RPMI8226 (cell line): ENCODE measurements around the gene ERBB4.

Experiments used
- DNase-seq: peaks from one replicate; pipeline ENCODE4 v3.0.0-alpha.2; 2015

ERBB4 gene

DNA sequence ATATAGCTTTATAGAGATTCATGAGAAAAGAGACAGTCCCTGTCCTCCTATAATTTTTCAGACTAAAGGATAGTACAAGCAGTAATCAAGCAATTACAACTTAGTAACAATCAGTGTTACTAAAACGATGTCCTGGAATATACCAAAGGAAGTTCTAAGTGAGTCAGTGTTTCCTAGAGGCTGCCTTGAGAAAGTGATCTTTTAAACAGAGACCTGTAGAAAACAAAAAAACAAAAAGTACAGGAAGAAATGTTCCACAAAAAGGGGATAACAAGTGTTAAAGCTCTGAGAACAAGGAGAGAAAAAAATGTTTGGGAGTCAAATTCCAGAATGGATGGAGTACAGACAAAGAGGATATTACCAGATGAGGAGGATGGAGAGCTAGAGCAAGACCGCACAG lies 556.4 kb downstream of the ERBB4 start:
- DNase-seq, result no peak

DNA sequence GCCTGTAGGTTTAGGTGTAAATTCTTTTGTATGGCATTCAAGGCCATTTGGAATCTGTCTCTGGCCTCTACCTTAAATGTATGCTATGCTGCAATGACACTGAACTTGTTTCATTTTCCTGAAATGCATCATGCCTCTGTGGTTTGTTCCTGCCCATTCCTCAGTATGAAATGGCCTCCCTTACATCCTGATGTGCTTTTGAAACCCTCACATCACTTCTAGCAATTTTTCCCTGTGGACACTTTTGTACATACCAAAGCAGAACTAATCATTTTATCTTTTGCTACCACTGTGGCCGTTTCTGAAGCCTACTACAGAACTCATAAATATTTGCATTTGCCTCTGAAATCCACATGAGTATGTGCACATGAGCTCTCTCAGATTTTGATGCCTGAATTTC lies 557.2 kb downstream of the ERBB4 start:
- DNase-seq, result no peak

DNA sequence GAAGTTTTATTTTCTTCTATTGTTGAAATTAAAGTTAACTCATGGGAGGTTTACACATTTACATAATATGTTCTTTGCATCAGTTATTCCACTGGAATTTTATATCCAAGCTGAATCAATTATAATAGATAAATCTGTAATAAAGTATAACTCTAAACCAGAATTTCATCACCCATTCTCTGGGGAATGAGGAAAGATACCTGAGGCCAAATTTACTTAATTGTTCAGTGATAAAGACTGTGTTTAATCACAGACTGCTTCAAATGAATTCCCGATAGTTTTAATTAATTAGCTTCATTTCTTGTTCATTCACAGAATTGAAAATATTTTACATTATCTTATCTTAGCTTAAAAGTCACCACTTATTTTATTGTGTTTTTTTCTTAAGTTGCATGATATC lies 562.5 kb downstream of the ERBB4 start:
- DNase-seq, result no peak

DNA sequence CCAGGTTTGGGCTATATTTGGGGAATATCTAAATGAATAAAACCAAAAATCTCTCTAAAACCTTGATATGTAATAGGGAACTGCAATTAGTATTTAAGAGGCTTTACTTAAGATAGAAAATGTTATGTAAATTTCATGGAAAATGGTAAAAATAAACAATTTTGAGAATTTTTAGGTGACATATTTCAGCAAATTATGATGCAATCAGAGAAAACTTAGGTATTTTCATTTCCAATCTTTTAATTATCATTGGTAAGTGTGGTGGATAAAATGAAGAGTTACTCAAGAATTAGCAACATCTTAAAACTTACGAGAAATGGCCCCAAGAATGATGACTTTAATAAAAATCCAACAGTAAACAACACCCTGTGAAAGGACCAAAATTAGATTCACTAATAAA lies 571.4 kb downstream of the ERBB4 start:
- no peak for DNase-seq

DNA sequence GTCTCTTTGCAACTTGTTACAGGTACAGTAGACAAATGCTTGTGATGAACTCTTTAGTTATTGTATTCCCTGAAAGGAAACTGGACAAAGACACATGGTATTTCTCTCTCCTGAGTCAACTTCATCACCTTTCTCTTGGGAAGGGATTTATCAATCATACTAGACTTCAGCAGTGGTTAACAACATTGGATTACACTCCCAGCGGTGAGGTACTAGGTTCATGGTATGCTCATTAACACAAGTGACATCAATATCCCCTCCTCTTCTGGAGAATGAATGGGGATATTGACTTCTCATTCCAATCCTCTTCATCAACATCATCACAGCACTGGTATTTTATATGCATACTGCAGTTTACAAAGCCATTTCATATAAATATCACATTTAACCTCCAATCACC lies 574.6 kb downstream of the ERBB4 start:
- no peak for DNase-seq

DNA sequence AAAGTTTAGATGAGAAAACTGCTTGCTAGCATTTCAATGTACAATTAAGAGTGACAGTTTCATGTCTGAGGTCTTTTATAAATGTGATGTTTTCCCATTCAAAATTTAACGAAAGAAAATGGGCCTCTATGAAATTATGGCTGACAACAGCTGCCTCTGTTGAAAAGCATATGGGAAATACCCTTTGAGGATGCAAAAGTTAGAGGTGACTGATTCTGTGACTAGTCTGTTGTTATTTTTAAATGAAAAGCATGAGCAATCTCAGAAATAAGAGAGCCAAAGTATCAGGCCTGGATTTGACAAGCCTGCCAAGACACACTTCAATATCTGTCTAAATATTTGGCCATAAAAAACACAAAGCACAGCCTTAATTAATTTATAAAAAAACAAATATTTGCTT lies 580.8 kb downstream of the ERBB4 start:
- DNase-seq, result no peak

DNA sequence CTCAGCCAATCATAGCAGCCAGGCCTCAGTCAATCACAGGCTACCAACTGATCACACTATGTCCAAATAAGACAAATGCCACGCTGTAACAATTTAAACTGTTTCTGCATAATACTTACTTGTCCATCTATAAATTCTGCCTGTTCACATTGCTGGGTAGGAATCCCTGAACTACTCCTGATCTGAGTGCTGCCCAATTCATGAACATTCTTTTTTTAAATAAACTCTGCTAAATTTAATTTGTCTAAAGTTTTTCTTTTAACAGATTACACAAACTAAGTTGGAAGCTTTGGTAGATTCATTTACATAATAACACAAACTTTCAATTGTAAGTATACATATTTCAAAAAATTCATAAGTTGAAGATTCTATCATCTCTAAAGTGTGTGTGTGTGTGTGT lies 583.0 kb downstream of the ERBB4 start:
- DNase-seq, result no peak

DNA sequence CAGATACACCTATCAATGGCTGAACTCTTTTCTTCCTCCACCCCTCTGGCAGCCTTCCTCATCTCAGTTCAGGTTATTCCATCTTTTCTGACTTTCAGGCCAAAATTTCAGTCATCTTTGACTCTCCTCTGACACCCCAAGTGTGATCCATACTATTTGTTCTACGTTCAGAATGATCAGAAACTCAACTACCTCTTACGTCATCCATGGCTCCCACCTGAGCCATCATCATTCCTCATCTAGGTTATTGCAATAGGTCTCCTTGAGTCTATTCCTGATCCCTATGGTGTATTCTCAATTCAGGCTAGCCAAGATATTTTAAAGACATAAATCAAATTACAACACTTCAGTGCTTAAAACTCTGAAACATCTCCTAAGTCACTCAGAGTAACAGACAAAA lies 589.7 kb downstream of the ERBB4 start:
- DNase-seq, result no peak

DNA sequence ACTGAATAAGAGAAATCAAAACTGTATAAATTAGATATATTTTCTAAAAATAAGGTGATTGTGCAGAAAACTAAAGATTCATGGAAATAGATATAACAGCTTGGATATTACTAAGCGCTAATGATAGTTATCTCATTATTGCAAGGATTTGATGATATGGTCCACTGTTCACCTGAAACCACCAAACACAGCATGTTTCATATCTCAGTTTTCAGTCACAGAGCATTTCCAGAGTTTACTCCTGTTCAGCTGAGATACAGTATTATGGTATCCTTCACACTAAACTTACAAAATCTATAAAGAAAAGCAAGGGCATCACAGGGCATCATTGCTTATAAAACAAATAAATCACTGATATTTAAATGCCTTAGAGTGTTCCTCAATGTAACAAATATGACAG lies 591.6 kb downstream of the ERBB4 start:
- DNase-seq, result no peak

DNA sequence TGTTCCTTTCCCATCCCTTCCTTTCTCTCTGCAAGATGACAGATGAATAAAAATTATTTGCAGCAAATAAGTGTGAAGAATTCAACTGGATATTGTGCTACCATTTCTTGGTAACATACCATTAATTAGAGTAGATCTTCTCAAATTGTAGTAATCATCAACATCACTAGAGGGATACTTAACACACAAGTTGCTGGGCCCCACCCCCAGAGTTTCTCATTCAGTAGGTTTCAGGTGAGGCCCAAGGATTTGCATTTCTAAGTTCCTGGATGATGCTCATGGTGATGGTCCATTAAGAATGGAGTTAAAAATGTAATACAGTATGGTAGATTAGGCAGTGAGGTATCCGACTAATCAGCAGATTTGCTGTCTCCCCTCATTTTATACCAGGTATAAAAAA lies 594.0 kb downstream of the ERBB4 start:
- peak; percentile 25 for DNase-seq

DNA sequence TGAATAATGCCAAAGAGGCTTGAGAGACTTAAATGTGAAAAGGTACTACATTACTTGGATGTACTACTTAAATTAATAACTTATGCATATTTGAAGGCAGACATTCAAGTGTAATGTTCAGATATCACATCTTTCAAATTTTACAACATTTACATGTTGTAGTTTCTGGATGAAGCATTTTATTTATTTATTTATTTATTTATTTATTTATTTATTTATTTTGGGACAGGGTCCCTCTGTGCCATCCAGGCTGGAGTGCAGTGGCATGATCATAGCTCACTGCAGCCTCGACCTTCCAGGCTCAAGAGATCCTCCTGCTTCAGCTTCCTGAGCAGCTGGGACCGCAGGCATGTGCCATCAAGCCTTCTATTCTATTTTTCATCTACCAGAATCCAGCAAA lies 596.4 kb downstream of the ERBB4 start:
- DNase-seq, result no peak

DNA sequence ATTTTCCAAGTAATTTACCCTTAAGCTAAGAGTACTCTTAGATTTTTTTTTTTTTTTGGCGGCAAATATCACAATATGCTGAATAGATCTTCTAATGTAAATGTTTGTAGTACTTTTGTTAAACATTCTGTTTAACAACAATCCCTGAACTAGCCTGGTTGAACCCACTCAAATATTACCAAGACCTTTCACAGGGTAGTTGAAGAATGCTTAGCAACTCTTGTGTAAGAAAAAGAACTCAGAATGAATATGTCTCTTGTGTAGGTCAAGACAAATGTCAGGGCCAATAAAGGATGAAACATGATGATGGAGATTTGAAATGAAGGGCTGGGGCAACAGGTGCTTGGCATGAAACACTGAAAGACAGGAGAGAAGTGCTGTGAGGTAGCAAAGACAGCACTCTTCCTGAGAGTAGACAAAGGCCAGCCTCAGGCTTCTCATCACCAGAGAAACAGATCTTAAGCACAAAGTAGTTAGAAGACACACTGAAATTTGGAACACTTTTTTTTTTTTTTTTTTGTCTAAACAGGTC lies 597.3 kb downstream of the ERBB4 start:
- DNase-seq, result no peak

DNA sequence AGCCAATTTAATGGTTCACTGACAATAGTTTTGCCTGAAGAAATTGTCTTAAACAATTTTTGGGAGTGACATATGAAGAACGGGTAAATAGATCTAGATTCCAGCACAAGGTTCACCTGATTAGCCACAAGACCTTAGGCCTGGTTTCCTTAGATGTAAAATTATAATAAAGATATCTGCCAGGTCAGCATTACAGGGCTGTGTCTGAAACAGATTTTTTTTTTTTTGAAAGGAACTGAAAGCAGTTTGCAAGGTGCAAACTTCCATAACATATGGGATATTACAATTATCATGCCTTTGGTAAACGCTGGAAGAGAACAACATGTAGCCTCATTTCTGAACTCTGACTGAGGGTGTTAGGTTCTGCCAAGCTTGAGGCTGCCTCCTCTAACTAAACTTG lies 599.4 kb downstream of the ERBB4 start:
- peak; percentile 54 for DNase-seq

DNA sequence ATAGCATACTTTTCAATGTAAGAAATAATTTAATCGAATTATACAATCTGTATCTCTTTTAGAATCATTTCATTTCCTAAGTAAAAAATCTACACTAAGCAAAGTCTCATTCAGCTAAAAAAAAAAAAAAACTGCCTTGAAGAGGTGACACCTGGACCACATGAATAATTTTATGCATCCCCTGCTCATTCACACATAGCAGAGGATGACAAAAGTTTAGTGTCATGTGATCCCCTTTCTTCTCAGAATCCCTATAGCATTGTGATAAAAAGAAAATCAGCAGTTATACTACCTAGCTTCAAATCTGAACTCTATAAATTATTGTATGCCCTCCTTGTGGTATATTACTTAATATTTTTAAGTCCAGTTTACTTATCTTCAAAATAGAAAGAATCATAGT lies 603.8 kb downstream of the ERBB4 start:
- DNase-seq, result no peak

DNA sequence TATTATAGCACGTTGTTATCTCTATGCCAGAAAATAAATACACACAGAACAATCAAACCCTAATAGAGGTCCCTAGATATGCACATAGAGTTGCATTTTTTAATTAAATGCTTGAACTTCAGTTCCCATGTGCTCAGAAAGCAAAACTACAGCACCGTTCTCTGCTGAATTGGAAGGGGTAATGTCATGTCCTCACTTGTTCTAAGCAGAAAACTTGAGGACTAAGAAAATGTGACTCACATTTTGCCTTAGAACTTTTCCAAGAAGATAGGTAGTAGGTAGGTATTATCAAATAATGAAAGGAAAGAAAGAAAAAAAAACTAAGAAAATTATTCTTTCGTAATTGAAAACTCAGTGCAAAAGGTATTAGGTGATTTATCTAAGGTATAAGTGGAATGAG lies 607.3 kb downstream of the ERBB4 start:
- DNase-seq, result no peak

DNA sequence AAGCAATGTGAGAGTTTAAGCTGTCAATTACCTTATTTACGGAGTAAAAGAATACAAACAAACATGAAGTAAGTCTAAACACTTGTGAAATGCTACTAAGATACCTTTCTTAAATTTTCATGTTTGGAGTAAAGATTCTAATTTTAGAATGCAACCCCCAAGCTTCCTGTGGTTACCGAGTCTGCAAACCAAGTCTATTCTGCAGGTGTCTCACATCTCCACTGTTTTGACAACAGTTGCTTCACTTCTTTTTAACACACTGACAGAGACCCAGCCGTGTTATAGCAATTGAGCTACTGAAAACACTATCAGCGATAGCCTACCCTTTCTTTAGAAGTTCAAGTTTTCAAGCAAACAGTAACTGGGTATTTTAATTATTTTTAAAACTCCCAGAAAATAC lies 608.3 kb downstream of the ERBB4 start:
- peak; percentile 86 for DNase-seq

DNA sequence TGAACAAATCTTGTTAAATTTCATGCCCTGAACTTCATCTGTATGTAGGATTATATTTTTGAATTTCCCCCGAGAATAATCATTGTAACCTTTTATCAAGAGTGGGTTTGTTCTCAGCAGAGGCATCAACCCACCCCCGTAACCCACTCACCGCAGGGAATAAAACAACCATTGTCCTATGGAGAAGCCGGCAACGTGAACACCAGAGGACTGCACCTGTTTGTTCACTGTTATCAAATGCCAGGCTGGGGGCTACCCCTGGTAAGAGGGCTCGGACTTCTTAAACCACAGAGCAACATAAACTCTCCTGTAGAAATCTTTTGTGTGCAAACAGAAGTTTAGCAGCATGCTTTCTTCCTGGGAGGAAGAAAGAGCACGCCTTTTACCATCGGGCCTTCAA lies 610.4 kb downstream of the ERBB4 start:
- DNase-seq, result no peak

DNA sequence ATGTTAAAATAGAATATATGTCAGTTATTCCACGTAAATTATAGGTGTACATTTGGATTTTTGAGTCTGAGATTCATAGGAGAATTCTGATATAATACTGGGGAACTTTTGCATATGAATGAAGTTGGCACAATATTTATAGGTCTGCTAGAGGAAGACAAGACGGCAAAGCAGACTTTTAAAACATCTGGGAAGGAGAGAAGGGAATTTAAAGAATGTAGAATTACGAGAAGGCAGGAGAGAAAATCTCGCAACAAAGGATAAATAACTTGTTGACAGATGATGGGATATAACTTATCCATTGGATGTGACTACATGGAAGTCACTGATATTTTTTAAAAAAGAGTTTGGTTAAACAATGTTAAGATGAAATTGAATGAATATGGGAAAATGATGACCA lies 615.6 kb downstream of the ERBB4 start:
- DNase-seq, result no peak

DNA sequence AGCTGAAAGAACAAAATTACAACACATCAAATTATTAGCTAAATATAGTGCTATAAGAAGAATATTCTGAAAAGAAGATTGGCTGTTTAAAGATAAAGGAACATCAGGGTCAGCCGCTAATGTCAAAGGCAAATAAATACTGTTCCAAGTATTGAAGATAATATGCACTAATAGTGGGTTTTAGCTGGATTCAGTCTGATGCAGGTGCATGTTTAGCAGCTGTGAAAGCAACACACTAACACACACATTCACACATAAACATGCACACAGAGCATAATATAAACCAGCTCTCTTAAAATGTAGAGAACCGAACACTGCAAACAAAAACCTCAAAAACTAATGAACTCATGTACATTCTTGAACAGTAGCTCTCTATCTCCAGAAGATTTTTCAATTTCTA lies 634.6 kb downstream of the ERBB4 start:
- no peak for DNase-seq

DNA sequence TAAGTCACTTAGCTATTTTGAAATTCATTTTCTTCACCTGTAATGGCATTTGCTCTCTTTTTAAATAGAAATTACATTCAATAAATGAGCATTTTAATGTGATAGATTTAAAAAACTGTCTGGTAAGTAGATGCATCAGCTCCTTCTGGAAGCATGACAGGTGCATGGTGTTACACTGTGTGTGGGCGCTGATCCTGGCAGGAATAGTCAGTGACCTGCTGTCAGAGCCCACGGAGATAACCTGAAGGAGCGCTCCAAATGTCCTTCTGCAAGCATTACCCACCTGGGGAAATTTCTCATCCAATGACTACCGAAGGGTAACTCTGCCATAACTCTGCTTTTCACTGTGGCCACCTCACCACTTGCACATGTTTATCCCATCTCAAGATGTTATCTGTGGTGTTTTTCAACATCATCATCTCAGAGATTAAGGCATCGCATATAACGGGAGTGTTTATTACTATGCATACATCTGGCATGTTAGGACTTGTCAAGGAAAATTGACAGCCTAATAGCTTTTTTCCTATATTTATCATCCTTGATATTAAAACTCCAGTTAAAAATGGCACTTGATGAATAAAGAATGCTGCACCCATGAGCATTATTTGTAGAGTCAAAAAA lies 637.3 kb downstream of the ERBB4 start:
- DNase-seq, result no peak

DNA sequence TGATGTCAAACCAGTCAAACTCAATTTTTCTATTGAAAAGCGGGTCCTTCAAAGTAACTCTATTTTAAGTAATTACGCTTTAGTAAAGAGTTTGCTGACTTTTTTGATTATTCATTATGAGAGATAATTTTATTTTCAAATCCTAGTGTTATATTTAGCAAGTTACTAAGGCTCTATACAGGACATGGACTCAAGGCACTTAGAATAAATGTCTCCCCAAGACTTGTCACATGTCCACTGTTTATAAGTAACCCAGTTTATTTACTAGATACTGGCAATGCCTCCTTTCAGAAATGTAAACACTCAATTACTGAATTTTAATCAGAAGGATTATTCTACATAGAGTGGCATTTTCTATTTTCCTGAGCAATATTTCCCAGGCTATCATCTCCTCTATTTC lies 638.1 kb downstream of the ERBB4 start:
- no peak for DNase-seq

DNA sequence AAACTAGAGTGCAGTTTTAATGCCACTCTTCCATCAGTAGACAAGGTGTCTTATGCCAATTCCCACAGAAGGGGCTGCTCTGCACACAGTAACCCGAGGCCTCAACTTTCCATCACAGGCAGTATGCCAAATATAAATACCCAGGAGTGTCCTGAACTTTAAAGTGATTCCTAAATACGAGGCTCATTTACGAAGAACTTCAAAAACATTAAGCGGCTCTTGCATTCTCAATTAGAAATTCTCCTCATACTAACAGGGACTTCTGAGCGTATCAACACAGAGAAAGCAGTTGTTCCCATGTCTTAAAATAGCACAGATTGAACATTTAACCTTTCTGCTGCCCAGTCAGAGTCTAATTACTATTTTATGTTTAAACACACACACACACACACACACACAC lies 638.6 kb downstream of the ERBB4 start:
- DNase-seq, result peak; percentile 5

DNA sequence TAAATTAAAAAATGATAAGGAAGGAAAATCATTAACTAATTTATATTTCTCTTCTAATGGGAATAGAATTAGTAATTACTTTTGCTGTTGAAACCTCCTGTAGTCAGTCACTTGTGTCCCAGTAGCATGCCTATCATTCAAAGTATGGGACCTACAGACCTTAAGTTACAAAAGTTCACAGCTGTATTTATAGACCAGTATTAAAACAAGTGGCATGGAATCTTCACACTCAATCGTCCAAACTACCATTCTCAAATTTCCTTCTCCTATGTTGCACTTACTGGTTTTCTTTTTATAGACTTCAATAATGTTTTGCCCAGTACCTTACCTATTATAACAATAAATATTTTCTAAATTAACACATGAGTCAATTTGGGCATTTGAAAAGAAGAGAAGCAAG lies 639.9 kb downstream of the ERBB4 start:
- no peak for DNase-seq

DNA sequence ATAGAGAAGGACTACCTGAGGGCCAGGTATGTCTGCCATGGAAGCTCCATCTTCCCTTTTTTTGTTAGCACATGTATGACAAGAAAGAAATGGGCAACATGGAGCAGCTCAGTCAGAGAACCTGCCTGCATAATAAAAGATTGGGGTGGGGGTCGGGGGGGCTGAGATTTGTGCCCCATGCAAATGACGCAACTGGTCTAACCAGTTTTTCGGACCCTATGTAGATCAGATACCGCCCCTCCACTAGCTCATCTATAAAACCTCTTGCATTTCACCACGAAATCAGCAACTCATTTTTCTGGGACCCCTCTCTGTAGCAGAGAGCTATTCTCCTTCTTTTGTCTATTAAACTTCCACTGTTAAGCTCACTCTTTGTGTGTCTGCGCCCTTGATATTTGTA lies 657.2 kb downstream of the ERBB4 start:
- DNase-seq, result no peak

DNA sequence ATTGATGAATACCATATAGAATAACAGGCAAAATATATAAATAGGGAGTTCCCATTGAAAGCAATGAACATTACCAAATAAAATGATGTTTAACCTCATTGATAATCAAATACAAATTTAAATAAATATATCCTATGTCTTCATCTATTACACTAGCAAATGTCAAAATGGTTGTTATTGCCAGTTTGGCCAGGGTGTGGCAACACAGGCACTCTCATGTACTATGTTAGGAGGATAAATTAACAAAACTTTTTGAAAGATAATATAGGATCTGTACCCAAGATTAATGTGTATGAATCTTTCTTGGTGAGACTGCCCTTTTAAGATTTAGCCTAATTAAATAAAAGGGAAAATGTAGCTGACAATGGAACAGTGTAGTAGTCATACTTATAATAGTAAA lies 659.3 kb downstream of the ERBB4 start:
- DNase-seq, result peak; percentile 43

DNA sequence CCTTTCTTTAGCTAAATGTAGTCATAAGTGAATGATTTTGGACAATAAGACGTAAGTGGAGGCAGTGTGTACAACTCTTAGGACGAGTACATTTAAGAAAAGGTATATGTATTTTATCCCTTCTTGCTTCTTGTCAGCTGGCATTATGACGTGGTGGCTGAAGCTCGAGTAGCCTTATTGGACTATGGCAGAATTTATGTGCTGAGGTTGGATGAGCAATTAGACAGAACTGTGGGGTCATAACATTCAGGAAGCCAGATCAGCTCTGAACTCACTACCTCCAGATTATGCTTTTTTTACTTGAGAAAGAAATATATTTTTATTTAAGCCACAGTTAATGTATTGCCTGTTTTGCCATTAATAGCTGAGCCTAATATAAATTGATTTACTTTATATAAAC lies 661.5 kb downstream of the ERBB4 start:
- DNase-seq, result no peak
